Measurements from ENCODE around the gene MAD2L1BP. TPM values are rescaled to one million over a fixed set of nuclear protein-coding genes. Genes with fewer than 3 reads are reported as not detected.
A peak's percentile ranks its signal among the peaks of the same experiment; 100 is the strongest.

The MAD2L1BP gene
- total RNA-seq, 1 donor from 2014 or later: 27.6 TPM

DNA sequence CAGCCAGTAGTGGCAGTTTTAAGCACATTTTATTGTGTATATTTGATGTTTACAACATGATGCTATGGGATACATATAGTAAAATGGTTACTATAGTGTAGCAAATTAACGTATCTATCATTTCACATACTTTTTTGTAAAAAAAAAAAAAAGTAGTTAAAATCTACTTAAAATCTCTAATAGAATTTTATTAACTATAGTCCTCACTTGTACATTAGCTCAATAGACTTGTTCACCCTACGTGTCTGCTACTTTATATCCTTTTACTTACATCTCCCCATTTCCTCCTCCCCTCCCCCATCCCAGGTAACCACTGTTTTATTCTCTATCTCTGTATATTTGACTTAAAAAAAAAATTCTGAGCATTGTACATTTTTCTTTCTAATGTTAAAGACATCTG, 29.6 kb upstream of the MAD2L1BP start:
- Histone ChIP-seq H3K27ac (replicated peaks) (no peak overlapping the region), H3K9me3 (replicated peaks) (no peaks in the 10 kb centered on the region), H3K27me3 (ENCODE audit: low read depth) (no peaks in the 10 kb centered on the region), H3K4me3 (no peak overlapping the region), H3K36me3 (peaks cover 72% of the 10 kb centered on the region), H3K4me1 (peaks cover 7% of the 10 kb centered on the region)
- intact Hi-C loops (cut with micrococcal nuclease): loop anchor here (10.0 kb wide), 1 partner anchor 469 kb away; no protein-coding TSS in a partner anchor
- no peak for TF ChIP-seq CTCF (IDR thresholded peaks at IDR 0.05; ENCODE audit: borderline replicate concordance)
- DNase-seq: no peak

- H3K9me3 ChIP-seq (replicated peaks): no peaks in the 10 kb centered on the region
- H3K27ac ChIP-seq (replicated peaks): no peak overlapping the region
- DNase-seq: peak; percentile 36
- peaks cover 7% of the 10 kb centered on the region for H3K4me1 ChIP-seq
- H3K36me3 ChIP-seq: peaks cover 65% of the 10 kb centered on the region
- intact Hi-C loops (cut with micrococcal nuclease): loop anchor here (10.0 kb wide), 1 partner anchor 466 kb away; no protein-coding TSS in a partner anchor
- peak; percentile 83 for TF ChIP-seq CTCF (IDR thresholded peaks at IDR 0.05; ENCODE audit: borderline replicate concordance)
- no peak overlapping the region for H3K4me3 ChIP-seq
- H3K27me3 ChIP-seq (ENCODE audit: low read depth): no peaks in the 10 kb centered on the region
Measured at GRCh38 chr6:43608310-43608763, 27.3 kb upstream of the MAD2L1BP start.

DNA sequence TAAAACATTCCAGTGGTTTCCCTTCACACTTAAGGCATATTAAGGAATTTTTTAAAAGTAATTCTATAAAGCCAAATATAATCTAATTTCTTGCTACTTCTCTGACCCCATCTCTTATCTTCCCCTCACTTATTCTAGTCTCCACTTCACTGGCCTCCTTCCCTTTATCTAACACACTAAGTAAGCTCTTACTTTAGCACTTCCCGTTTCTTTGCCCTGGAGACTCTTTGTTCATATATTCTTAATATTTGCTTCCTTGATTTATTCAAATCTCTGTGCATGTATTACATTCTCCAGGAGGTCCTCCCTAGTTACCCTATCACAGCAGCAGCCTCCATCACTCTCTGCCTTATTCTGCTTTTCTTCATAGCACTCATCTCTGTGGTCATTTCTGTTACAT, 26.8 kb upstream of the MAD2L1BP start:
- TF ChIP-seq CTCF (IDR thresholded peaks at IDR 0.05; ENCODE audit: borderline replicate concordance): no peak
- H3K27ac ChIP-seq (replicated peaks): no peak overlapping the region
- no peaks in the 10 kb centered on the region for H3K9me3 ChIP-seq (replicated peaks)
- peaks cover 65% of the 10 kb centered on the region for H3K36me3 ChIP-seq
- intact Hi-C loops (cut with micrococcal nuclease): loop anchor here (10.0 kb wide), 1 partner anchor 466 kb away; no protein-coding TSS in a partner anchor
- no peak overlapping the region for H3K4me3 ChIP-seq
- H3K27me3 ChIP-seq (ENCODE audit: low read depth): no peaks in the 10 kb centered on the region
- H3K4me1 ChIP-seq: peaks cover 7% of the 10 kb centered on the region
- no peak for DNase-seq

DNA sequence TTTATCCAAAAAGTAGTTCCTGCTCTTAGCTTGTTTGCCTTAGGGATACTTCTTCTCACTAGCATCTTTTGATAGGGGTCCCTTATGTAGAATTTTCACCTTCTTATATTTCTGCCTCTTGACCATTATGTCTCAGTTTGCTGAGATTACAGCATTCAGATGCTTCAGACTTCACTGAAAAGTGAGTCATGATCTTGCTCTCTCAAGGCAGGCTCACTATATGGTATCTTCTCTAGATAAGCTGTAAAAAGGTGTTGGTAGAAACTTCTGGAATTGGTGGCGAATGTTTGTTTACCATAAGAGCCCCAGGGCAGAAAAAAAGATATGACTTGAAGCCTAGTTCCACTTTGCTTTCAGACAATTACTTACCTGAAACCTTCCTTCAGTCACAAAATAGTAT, 26.2 kb upstream of the MAD2L1BP start:
- H3K4me1 ChIP-seq: peaks cover 7% of the 10 kb centered on the region
- H3K4me3 ChIP-seq: no peak overlapping the region
- no peak for DNase-seq
- no peak overlapping the region for H3K27ac ChIP-seq (replicated peaks)
- H3K9me3 ChIP-seq (replicated peaks): no peaks in the 10 kb centered on the region
- no peak for TF ChIP-seq CTCF (IDR thresholded peaks at IDR 0.05; ENCODE audit: borderline replicate concordance)
- intact Hi-C loops (cut with micrococcal nuclease): loop anchor here (10.0 kb wide), 1 partner anchor 465 kb away; no protein-coding TSS in a partner anchor
- H3K27me3 ChIP-seq (ENCODE audit: low read depth): no peaks in the 10 kb centered on the region
- peaks cover 65% of the 10 kb centered on the region for H3K36me3 ChIP-seq

- Histone ChIP-seq H3K27me3 (ENCODE audit: low read depth) (no peaks in the 10 kb centered on the region), H3K36me3 (peaks cover 58% of the 10 kb centered on the region), H3K4me1 (peaks cover 7% of the 10 kb centered on the region), H3K27ac (replicated peaks) (no peak overlapping the region), H3K9me3 (replicated peaks) (no peaks in the 10 kb centered on the region), H3K4me3 (no peak overlapping the region)
- intact Hi-C loops (cut with micrococcal nuclease): no loop called here
- DNase-seq: no peak
- no peak for TF ChIP-seq CTCF (IDR thresholded peaks at IDR 0.05; ENCODE audit: borderline replicate concordance)
Measured at GRCh38 chr6:43610431-43610830, 25.2 kb upstream of the MAD2L1BP start.

All from left ventricle myocardium inferior (tissue), 1 donor.